Measurements from ENCODE around the gene TMTC1.

DNA sequence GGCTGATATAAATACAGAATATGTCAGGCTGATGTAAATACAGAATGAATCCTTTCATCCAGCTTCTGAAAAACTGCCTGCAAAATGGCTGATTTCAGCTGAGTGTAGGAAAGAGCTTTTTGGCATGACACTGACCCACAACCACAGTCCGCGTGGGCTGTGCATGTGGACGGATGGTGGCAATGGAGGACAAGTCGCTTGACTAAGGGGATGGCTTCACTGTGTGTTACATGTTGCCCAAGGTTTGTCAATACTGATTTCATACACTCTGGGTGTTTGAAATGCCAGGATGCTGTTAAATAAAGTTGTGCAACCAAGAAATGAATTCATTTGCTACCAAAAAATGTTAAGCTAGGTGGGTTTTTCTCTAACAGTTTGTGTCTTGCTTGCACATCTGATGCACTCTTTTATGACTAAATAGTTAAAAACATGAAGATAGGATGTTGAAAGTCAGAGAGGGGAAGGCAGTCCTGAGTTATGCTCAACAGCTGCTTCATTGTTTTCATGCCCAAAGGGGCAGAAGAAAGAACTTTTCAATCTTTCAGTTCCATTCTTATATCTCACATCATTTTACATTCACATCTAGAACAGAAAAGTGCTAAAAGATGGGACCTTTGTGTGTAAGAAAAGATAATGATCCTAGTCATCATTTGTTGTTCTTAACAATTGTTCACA is 249.8 kb downstream of the TMTC1 start:
- TF ChIP-seq POLR2A (IDR thresholded peaks at IDR 0.05; ENCODE audit: low read length) (no peak), GATA1 (IDR thresholded peaks at IDR 0.05; ENCODE audit: low read depth, low read length) (no peak)
